ENCODE measurements around the gene SFRP5.

- no peak for TF ChIP-seq CTCF (IDR thresholded peaks at IDR 0.05; ENCODE audit: insufficient read depth, low read depth, low read length)
- no peak for TF ChIP-seq EZH2 (IDR thresholded peaks at IDR 0.05; ENCODE audit: insufficient read depth, low read length)
Observed at GRCh38 chr10:97779492-97779891, 7.7 kb upstream of the SFRP5 start.

Data from astrocyte (in vitro differentiated cells and primary cell).